ENCODE results near the gene HHATL.

Gene HHATL

DNA sequence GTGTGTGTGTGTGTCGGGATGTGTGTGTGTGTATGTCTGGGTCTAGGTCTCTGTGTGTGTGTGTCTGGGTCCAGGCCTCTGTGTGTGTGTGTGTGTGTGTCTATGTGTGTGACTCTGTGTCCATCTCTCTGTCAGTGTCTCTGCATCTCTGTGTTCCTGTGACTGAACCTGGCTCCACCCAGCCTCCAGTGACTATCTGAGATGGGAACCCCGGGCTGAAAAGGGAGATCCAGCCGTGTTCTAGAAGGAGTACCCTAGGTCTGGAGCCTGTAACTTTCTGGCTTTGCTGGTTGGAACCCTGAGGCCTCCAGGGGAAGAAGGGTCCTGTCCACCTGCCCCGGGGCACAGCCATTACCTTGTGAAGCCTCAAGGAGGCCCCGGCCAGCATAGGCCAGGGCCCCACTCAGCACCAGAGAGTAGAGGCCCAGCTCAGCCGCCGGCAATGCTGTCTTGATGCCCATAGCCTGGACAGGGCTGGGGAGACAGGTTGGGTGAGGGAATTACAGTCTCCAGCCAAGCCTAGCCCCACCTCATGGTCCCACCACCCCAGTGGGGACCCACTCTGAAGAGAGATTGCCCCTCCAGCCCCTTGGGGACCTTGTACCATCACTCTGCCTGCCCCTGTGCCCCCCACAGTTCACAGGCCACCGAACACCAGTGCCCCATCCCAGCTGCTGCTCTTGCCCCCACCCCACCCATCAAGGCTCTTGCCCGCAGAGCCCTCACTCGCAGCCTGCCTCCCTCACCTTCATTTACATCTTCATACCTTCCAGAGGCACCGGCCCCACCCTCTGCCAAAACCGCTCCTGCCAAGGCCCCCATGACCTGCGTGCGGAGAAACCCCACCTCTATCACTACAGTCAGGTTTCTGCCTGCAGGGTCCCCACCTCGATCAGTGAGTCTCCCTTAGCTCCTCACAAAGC, 2.0 kb downstream of the HHATL start:
- FAIRE-seq = no peak
- no peak for DNase-seq (ENCODE audit: insufficient read length, low spot score)

DNA sequence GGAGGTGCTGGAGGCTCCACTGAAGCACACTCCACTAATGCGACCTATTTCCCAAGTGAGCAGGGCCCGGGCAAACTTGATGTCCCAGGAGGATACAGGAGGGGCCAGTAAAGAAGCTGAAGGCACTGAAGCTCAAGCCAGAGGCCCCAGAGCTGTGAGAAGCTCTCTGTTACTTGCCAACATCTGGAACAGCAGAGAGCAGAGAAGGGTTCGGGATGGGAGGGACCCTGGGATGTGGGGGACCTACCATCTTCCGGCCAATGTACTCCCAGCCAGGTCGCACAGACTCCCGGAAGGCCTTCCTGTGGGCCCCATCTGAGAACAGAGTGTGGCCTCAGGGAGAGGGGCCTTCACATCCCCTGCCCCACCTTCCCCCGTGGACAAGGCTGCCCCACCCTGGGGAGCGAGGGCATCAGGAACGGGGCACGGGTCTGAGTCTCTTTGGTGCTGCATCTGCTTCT, 3.1 kb downstream of the HHATL start:
- DNase-seq (ENCODE audit: insufficient read length, low spot score) (no peak), FAIRE-seq (no peak)

DNA sequence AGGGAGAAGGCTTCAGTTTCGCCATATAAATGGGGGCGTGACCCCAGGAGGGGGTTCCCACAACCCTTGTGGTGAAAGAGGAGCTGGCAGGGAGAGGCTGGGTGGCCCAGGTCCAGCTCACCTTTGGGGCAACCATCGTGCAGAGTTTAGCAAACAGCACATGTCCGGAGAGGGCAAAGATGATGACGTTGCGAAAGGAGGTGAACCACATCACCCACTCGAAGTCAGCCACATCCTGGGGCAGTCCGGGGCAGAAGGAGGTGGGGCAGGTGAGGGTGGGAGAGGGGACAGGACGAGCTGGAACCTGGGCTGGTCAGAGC, 3.7 kb downstream of the HHATL start:
- DNase-seq (ENCODE audit: insufficient read length, low spot score) (no peak), FAIRE-seq (no peak)

DNA sequence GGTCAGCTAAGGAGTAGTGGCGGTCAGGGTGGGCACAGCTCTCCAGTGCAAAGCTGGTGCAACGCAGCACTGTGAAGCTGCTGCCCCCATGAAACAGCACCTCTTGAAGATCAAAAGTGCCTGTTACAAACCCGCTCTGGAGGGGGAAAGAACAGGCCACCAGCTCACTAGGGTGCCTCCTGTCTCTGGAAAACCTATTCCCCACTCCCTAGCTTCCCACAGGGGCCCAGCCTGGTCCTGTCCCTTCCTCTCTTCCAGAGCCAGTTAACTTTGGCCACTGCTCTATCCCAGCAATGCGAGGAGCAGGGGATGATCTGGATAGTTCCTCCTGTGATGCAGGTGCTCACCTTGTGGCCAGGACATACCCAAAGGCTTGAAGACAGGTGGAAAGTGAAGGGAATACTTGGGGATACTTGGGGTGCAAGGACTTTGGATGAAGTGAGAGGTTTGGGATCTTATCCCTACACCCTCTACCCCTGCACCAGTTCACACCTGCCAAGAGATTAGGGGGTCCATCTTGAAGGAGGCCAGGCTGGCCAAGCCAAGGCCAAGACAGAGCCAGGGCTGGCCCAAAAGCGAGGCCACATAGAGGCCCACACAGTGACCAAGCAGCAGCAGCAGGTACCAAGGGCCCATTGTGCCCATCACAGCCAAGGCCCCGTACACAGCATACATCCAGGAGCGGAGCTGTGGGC, 4.2 kb downstream of the HHATL start:
- FAIRE-seq = no peak
- DNase-seq (ENCODE audit: insufficient read length, low spot score) = no peak

DNA sequence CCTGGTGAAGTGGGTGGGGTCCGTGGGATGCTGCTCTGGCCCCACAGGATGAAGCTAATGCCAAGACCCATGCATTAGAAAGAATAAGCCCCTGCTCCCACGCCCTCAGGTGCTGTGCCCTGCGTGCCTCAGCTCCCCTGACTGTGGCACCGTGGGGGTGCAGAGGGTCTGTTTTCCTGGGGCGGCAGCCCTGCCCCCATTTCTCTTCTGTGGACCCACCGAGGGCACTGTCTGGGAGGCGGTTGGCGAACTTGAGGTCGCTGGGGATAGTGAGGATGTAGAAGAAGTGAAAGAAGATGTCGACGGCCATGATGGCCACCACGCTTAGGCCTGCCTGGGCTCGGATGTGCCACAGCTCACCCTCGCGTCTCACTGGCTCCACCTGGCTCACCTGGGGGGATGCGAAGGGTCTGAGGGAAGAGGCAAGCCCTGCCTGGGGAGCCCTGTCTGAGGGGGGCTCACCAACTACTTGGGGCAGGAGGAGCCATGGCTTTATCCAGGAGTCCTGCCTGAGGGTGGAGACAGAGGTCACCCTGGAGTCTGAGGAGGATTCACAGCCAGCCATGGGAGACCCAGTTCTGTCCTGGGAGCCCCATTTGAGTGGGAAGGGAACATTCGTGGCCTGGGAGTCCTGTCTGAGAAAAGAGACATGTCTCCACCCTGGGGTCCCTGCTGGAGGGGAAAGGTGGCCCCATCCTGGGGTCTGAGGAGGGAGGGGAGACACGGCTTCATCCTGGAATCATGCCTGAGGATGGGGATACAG, 5.1 kb downstream of the HHATL start:
- no peak for FAIRE-seq
- DNase-seq (ENCODE audit: insufficient read length, low spot score) = no peak

DNA sequence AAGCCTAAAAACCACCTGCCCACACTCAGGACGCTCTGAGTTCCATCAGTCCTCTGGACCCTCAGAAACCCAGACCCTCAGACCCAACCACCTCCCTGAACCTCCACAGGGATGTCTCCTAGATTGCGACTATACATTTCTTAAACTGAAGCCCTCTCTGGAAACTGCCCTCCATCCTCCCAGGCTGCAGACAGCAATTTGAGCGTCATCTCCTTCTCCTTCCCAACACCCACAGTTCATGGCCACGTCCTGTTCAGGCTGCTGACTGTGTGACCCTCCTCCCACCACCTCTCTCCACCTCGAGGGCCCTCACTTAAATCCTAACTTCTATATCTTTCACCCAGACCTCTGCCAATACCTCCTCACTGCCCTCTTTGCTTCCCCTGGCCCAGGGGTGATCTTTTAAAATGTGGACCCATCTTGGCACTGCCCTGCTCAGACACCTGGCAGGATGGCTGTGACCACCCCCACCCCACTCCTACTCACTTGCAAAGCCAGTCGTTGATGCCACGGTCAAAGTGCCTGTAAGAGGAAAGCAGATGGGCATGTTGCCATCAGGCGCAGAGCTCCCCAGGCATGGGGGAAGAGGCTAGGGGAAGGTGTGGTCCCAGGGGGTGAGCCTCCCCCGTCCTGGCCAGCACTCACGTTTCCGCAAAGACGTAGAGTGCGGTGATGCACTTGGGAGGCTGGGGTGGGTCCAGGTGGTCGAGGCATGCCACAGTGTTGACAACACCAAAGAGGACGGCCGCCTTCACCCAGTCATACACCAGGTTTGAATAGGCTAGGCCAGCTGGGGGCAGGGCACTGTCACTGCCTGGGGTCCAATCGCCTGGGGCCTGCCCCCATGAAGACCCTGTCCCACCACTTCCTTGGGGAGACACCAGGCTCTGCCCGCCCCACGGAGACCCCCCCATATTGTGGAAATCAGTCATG, 6.0 kb downstream of the HHATL start:
- no peak for DNase-seq (ENCODE audit: insufficient read length, low spot score)
- no peak for FAIRE-seq

DNA sequence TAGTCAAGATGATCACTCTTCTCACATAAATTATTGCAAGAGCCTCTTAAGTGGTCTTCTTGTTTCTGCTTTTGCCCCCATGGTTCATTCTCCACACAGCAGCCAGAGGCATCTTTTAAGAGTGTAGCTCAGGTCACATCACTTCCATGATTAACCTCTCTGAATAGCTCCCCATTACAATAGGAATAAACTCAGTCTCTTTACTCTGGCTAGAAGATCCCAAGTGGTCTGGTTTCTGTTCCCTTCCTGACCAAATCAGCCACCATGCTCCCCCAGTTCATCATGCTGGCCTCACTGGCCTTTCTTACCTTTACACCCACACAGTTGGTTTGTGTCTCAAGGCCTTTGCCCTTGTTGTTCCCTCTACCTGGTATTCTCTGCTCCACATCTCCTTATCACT, 8.2 kb downstream of the HHATL start:
- FAIRE-seq (no peak), DNase-seq (ENCODE audit: insufficient read length, low spot score) (no peak)

DNA sequence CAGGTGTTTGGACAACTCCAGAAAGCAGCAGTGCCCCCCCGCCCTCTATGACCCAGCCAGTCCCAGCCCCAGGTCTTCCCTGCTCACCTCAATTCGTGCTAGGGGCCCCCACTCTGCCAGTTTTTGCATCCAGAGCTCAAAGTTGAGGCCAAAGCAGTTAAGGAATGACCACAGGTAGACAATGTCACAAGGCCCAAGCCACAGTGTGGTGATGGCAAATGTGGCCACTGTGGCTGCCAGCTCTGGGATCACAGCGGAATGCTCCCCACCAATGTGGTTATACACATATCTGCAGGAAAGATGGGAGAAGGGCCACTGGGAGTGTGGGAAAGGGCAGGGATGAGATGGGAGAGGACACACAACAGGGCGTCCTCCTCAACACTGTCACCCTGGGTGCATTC, 9.1 kb downstream of the HHATL start:
- DNase-seq (ENCODE audit: insufficient read length, low spot score) = no peak
- no peak for FAIRE-seq

DNA sequence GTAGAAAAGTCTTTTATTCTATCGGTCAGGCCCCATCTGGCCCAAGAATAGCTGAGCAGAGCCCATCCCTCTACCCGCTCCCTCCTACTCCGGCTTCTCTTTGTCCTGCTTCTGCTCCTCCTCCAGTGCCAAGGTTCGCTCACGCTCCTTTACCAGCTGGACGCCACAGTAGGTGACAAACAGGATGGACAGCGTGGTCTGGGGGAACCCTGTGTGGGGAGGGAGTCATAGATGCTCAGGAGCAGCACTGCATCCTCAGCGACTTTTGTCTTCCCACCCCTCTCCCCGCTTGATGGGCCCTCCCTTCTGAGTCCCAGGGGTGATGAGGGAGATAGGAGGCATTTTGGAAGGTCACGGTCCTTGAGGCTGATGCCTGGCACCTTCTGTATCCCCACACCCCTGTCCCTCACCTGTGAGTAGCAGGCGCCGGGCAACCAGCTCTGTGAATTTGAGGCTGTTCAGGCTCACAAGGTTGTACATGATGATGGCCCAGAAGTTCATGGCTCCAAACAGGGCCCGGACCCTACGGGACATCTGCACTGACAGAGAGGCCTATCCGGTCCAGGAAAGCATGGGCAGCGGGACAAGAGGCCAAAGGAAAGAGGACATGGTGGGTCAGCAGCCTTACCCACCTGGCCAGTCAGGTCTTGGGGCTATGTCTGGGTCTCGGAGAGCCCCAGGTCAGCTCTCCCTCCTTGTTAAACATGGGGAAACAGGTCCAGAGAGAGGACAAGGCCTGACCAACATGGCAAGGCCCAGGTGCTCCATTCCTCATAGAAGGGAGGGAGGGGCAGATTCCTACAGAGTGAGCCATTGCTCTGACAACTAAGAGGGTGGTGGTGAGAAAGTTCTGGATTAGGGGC, 9.7 kb downstream of the HHATL start:
- DNase-seq (ENCODE audit: insufficient read length, low spot score) (no peak), FAIRE-seq (no peak)

DNA sequence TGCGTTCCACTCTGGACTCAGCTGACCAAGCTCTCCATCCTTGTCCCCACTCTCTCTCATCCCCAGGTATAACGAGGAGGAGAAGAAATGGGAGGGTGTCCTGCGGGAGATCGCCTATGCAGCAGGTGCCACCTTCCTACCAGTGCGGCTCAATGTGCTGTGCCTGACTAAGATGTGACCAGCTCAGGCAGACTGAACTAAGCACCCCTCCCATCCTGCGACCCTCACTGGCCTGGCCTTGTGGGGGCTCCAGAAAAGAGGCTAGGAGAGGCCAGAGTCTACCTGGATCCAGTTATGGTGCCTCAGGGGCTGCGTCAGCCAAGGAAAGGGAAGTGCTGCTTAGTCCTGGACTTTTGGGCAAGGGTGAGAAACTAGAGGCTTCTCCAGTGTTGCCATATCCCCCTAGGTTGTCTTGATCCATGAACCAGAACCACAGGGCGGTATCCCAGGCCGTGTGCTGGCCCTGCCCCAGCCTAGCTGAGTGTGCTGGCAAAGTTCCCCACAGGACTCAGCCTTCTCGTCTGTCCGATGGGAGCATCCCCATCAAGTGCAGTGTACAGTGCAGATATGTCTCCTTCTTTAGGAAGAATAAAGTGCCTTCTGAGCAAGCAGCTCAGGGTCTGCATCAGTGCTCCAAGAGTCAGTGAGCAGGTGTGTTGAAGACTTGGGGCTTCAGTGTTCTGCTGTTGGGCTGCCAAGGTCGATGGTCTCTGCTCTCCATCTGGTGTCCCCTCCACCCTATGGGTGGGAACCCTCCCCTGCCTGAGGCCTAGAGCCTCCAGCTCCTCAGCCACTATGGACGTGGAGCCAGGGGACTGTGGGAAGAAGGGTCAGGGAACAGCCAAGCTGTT, 10.6 kb downstream of the HHATL start:
- FAIRE-seq (no peak), DNase-seq (ENCODE audit: insufficient read length, low spot score) (no peak)

DNA sequence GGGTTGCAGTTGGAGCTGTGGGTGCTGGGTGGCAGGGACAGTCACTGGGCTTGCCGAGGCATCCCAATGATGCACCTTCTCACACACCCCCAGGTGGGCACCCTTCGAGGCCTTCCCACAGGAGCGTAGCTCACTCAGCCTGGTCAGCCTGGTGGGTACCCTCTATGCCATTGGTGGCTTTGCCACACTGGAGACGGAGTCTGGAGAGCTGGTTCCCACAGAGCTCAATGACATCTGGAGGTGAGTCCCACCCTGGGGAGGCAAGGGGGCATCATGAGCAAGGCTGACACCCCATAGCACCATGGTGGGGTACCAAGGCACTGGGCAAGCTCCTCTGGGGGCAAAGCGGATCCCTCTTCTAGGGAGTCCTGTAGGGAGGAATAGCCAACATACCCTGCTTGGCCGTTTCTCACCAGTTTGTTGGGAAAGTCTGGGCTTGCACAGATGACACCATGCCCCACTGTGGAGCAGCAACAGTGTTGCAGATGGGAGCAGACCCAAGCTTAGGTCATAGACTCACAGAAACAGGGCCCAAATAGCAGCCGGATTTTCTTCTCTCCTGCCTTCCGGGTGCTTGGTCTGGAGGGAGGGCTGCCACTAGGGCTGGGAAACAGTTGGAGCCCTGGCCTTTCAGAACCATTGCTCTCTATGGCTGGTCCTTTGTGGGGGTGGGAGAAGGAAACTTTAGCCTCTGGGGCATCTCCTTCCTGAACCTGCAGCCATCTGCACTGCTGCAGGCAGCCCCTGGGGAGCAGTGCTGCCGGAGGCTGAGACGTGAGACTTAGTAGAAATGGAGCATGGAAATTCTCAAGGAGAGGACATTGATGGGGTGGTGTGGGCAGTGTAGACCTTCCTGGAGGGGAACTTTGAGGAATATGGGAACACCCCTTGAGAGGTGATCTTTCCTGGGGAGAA, 11.6 kb downstream of the HHATL start:
- FAIRE-seq (no peak), DNase-seq (ENCODE audit: insufficient read length, low spot score) (no peak)

DNA sequence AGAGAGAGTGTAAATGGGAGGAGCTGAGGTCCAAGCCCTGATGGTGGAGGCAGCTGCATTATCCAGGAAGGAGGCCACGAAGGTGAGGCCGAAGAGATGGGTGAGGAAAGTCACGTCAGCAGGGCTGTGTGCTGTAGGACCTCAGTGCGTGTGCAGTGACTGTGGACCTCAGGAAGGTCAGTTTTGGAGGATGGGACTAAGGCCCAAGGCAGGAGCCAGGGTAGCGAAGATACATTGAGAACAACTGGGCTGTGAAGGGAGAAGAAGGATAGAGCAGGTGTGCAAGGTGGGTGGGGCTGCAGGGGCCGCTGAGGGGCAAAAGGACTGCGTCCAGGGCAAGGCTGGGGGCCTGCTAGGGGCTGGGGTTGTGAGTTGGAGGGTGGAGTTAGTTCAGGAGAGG, 12.4 kb downstream of the HHATL start:
- no peak for DNase-seq (ENCODE audit: insufficient read length, low spot score)
- no peak for FAIRE-seq

DNA sequence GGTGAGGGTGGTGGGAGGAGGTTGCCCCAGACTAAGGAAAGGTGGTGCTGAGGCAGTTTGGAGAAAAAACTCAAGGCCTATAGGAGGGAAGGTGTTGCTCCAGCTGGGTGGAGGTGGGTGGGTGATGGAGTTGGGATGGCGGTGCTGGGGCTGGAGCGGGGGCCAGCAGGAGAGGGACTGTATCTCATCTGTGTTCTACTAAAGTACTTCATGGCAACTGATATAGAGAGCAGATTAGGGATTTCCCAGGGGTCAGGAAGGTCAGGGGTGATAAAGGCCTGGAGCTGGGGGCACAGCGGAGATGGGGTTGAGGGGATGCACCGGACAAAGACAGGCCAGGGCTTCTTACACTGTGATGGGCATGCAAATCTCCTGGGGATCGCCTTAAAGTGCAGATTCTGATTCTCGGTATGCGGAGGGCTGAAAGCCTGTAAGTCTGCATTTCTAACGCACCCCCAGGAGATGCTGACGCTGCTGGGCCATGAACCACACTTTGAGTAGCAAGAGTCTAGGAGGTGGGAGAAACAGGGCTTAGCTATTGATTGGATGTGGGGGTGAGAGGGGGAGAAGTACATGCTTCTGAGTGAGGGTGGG, 13.1 kb downstream of the HHATL start:
- no peak for FAIRE-seq
- DNase-seq (ENCODE audit: insufficient read length, low spot score) = no peak

DNA sequence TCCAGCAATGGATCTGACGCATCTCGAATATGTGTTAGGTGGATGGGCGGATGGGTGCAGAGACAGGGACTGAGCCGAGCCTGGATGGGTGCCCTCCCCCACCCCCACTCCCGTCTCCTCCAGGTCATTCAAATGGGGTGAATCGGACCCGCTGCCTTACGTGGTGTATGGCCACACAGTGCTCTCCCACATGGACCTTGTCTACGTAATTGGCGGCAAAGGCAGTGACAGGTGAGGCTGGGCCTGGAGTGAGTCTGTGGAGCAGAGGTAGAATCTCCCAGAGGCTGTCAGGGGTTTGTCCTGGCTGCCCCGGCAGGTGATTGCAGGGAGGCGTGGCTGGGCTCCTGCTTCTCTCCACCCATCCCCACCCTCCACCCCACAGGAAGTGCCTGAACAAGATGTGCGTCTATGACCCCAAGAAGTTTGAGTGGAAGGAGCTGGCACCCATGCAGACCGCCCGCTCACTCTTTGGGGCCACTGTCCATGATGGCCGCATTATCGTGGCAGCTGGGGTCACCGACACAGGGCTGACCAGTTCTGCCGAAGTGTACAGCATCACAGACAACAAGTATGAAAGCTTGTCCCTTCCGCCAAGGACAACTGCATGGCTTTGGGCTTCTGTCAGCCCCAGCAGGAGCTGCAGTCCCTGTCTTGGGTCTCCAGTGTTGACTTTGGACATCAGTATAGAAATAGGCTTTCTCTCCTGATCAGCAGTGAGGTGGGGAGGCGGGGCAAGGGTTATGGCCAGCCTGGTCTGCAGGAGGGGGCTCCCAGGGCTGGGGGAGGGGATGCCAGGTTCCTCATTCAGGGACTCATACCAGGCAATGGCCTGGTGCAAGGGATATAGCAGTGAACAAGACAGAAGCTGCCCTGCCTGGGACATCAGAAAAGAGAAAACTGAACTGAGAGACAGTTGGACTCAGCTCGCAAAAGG, 13.8 kb downstream of the HHATL start:
- FAIRE-seq = no peak
- no peak for DNase-seq (ENCODE audit: insufficient read length, low spot score)

DNA sequence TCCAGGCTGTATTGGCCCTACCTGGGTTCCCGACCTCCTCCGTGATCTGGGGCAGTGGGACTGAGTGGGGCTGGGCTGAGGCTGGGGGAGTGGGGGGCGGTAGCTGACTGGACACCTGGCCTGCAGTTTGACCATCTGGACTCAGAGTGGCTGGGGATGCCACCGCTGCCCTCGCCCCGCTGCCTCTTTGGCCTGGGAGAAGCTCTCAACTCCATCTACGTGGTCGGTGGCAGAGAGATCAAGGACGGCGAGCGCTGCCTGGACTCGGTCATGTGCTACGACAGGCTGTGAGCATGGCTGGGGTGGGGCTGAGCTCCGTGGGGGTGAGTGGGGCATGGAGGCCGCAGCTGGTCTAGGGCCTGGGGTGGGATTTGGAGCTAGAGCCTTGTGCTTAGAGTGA, 14.6 kb downstream of the HHATL start:
- no peak for DNase-seq (ENCODE audit: insufficient read length, low spot score)

More for the DNA sequence above, 14.6 kb downstream of the HHATL start:
- no peak for FAIRE-seq

Measured in GM19239 (cell line).